ENCODE measurements around the gene GMPPB.

Gene GMPPB

DNA sequence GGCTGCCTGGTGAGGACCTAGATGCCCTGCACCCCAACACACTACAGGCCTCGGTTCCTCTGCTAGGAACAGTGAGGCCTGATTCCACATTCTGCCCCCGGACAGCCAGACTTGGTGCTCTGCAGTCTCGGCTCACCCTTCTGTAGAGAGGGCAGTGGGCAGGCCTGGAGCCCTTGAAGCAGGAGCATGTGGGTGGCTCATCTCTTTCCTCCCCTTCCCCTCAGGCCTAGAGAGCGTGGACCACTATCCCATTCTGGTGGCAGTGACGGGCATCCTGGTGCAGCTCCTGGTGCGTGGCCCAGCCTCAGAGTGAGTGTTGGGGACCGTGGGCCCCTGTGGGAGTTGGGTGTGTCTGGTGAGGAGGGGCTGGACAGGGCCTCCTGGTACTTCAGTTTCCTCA lies 7.6 kb downstream of the GMPPB start:
- Histone ChIP-seq H3K27me3 (ENCODE audit: insufficient read depth, poor library complexity, severe bottlenecking) (no peaks in the 10 kb centered on the region), H3K36me3 (ENCODE audit: low read depth) (peaks cover 8% of the 10 kb centered on the region), H3K4me1 (ENCODE audit: insufficient read depth, poor library complexity, severe bottlenecking) (no peaks in the 10 kb centered on the region), H3K4me3 (ENCODE audit: severe bottlenecking) (no peak overlapping the region), H3K27ac (ENCODE audit: poor library complexity, severe bottlenecking) (no peak overlapping the region), H3K9me3 (ENCODE audit: severe bottlenecking) (no peaks in the 10 kb centered on the region)
- DNase-seq (ENCODE audit: low spot score) = no peak
- ATAC-seq (ENCODE audit: low read depth) = no peak
- TF ChIP-seq, protein P1, sequence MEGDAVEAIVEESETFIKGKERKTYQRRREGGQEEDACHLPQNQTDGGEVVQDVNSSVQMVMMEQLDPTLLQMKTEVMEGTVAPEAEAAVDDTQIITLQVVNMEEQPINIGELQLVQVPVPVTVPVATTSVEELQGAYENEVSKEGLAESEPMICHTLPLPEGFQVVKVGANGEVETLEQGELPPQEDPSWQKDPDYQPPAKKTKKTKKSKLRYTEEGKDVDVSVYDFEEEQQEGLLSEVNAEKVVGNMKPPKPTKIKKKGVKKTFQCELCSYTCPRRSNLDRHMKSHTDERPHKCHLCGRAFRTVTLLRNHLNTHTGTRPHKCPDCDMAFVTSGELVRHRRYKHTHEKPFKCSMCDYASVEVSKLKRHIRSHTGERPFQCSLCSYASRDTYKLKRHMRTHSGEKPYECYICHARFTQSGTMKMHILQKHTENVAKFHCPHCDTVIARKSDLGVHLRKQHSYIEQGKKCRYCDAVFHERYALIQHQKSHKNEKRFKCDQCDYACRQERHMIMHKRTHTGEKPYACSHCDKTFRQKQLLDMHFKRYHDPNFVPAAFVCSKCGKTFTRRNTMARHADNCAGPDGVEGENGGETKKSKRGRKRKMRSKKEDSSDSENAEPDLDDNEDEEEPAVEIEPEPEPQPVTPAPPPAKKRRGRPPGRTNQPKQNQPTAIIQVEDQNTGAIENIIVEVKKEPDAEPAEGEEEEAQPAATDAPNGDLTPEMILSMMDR (IDR thresholded peaks at IDR 0.05; ENCODE audit: poor library complexity, severe bottlenecking) = no peak

DNA sequence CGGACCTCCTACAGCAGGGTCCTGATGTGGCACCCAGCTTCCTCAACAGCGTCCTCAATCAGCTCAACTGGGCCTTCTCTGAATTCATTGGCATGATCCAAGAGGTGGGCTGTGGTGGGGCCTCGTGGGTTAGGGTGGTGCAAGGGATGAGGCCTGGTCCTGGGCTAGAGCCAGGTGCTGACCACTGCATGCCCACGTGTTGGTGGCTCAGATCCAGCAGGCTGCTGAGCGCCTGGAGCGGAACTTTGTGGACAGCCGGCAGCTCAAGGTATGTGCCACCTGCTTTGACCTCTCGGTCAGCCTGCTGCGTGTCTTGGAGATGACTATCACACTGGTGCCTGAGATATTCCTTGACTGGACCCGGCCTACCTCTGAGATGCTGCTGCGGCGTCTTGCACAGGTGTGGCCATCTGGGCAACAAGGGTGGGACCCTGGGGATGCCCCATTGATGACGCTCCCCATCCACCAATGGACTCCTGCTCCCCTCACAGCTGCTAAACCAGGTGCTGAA lies 8.1 kb downstream of the GMPPB start:
- no peak for ATAC-seq (ENCODE audit: low read depth)

DNA sequence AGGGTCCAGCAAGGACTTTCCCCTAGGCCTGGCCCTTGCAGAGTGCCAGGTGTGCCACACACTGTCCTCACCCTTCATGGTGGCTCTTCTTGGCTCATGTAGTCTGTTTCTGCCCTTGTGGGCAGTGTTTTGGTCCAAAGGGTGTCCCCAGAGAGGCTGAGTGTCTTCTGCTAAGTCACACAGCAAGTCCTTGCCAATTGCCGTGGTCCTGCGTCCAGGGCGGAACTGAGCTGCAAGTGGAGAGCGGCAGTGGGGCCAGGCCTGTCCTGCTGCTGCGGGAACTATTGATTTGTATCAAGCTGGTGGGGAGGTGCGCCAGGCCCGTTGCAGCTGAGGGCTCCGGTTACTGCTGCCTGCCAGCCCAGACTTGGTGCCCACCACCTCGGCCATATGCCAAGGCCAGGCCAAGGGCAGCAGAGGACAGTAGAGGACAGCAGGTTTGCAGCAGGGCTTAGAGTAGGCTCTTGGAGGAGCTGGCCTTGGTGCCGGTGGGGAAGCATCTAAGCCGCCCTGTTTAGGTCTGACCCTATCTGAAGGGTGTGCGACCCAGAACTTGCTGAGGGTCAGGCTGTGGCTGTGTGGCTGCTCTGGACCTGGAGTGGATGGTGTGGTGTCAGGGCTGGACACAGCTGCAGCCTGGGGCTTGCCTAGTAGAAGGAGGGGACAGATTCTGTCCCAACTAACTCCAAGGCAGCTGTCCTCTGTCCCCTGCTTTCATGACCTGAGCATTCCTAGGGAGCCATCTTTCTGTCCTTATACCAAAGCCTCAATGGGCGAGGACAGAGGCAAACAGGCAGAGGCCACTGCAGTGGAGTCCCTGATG lies 8.8 kb downstream of the GMPPB start:
- ATAC-seq (ENCODE audit: low read depth) (no peak), DNase-seq (ENCODE audit: low spot score) (peak; percentile 48)
- TF ChIP-seq, protein P1 (IDR thresholded peaks at IDR 0.05; ENCODE audit: poor library complexity, severe bottlenecking) = no peak
- H3K4me1 ChIP-seq (ENCODE audit: insufficient read depth, poor library complexity, severe bottlenecking) = no peaks in the 10 kb centered on the region
- no peaks in the 10 kb centered on the region for H3K9me3 ChIP-seq (ENCODE audit: severe bottlenecking)
- H3K27me3 ChIP-seq (ENCODE audit: insufficient read depth, poor library complexity, severe bottlenecking) = no peaks in the 10 kb centered on the region
- no peaks in the 10 kb centered on the region; the same call in 1 of the 2 replicates for H3K36me3 ChIP-seq (ENCODE audit: low read depth)
- H3K27ac ChIP-seq (ENCODE audit: poor library complexity, severe bottlenecking) = no peak overlapping the region
- H3K4me3 ChIP-seq (ENCODE audit: severe bottlenecking) = no peak overlapping the region

More for the DNA sequence above, 8.1 kb downstream of the GMPPB start:
- Histone ChIP-seq H3K27ac (ENCODE audit: poor library complexity, severe bottlenecking) (no peak overlapping the region), H3K27me3 (ENCODE audit: insufficient read depth, poor library complexity, severe bottlenecking) (no peaks in the 10 kb centered on the region), H3K36me3 (ENCODE audit: low read depth) (peaks cover 3% of the 10 kb centered on the region), H3K4me1 (ENCODE audit: insufficient read depth, poor library complexity, severe bottlenecking) (no peaks in the 10 kb centered on the region), H3K9me3 (ENCODE audit: severe bottlenecking) (no peaks in the 10 kb centered on the region), H3K4me3 (ENCODE audit: severe bottlenecking) (no peak overlapping the region)
- DNase-seq (ENCODE audit: low spot score) = no peak
- TF ChIP-seq, protein P1 (IDR thresholded peaks at IDR 0.05; ENCODE audit: poor library complexity, severe bottlenecking) = no peak

DNA sequence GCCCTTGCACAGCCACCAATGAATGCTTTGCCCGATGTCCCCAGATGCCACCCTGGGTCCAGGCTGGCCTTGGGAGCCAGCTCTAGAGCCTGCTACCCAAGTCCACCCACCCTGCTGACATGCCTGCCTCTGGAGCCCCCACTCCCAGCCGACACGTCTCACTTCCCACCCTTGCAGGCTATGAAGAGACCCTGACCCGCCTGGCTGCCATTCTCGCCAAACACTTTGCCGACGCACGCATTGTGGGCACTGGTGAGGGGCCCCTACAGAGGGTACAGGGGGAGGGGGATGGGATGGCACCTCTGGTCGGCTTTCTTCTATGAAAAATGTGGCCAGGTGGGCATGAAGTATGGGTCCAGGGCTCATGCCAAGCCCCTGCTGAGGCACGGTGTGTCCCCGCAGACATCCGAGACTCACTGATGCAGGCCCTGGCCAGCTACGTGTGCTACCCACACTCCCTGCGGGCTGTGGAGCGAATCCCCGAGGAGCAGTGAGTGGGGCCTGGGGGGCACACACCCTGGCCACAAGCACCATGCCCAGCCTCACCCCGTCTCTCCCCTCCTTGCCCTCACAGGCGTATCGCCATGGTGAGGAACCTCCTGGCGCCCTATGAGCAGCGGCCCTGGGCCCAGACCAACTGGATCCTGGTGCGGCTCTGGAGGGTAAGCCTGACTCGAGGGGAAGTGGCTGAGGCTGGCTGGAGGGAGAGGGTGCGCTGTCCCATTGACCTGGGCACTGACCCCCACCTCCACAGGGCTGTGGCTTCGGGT lies 10.2 kb downstream of the GMPPB start:
- TF ChIP-seq, protein P1 (IDR thresholded peaks at IDR 0.05; ENCODE audit: poor library complexity, severe bottlenecking) = no peak
- H3K4me3 ChIP-seq (ENCODE audit: severe bottlenecking) = no peak overlapping the region
- H3K4me1 ChIP-seq (ENCODE audit: insufficient read depth, poor library complexity, severe bottlenecking) = no peaks in the 10 kb centered on the region
- DNase-seq (ENCODE audit: low spot score) (peak; percentile 56), ATAC-seq (ENCODE audit: low read depth) (no peak)
- no peaks in the 10 kb centered on the region for H3K27me3 ChIP-seq (ENCODE audit: insufficient read depth, poor library complexity, severe bottlenecking)
- H3K27ac ChIP-seq (ENCODE audit: poor library complexity, severe bottlenecking) = no peak overlapping the region
- H3K36me3 ChIP-seq (ENCODE audit: low read depth) = no peaks in the 10 kb centered on the region; the same call in 1 of the 2 replicates
- H3K9me3 ChIP-seq (ENCODE audit: severe bottlenecking) = no peaks in the 10 kb centered on the region

All from RWPE2 (cell line).